KMS-11 (cell line): Measurements from ENCODE around the gene KRI1.

ENCODE experiments used
- H2AFZ ChIP-seq: fragments of 200-600 bp; sonication (generic); 2 replicates; pipeline ENCODE4 v1.6.1; 2016; ENCODE audit warnings: antibody characterized with exemption, mixed run types, low read depth
- H3K27ac ChIP-seq: fragments of 200-600 bp; sonication (generic); 2 replicates; pipeline ENCODE4 v1.6.1; 2016; ENCODE audit warnings: mild to moderate bottlenecking, mixed run types
- H3K27me3 ChIP-seq: fragments of 200-600 bp; sonication (generic); 2 replicates; pipeline ENCODE4 v1.6.1; 2017; ENCODE audit warnings: mild to moderate bottlenecking, low read depth, mixed run types, moderate library complexity; ENCODE audit not compliant: insufficient read depth
- H3K36me3 ChIP-seq: fragments of 200-600 bp; sonication (generic); 2 replicates; pipeline ENCODE4 v1.6.1; 2017; ENCODE audit warnings: mild to moderate bottlenecking, mixed run types; ENCODE audit not compliant: insufficient read depth
- H3K4me1 ChIP-seq: fragments of 200-600 bp; sonication (generic); 2 replicates; pipeline ENCODE4 v1.6.1; 2016; ENCODE audit warnings: mild to moderate bottlenecking, low read depth, mixed run types; ENCODE audit not compliant: poor library complexity, severe bottlenecking
- H3K4me2 ChIP-seq: fragments of 200-600 bp; sonication (generic); 2 replicates; pipeline ENCODE4 v1.7.0; 2016; ENCODE audit warnings: mild to moderate bottlenecking, mixed run types
- H3K4me3 ChIP-seq: fragments of 200-600 bp; sonication (generic); IDR thresholded peaks from 2 replicates; pipeline ENCODE4 v1.6.1; 2017; ENCODE audit warnings: low read depth, low read length, mixed read lengths; ENCODE audit not compliant: insufficient read depth
- H3K79me2 ChIP-seq: fragments of 200-600 bp; sonication (generic); 2 replicates; pipeline ENCODE4 v1.6.1; 2016; ENCODE audit warnings: low read depth, mixed run types; ENCODE audit not compliant: insufficient read depth
- H3K9ac ChIP-seq: fragments of 200-600 bp; sonication (generic); 2 replicates; pipeline ENCODE4 v1.6.1; 2016; ENCODE audit warnings: mild to moderate bottlenecking, mixed run types
- H4K20me1 ChIP-seq: fragments of 200-600 bp; sonication (generic); 2 replicates; pipeline ENCODE4 v1.6.1; 2016; ENCODE audit warnings: mild to moderate bottlenecking, mixed run types; ENCODE audit not compliant: insufficient read depth
- CTCF ChIP-seq: fragments of 200-600 bp; sonication (generic); conservative IDR thresholded peaks from 2 replicates; pipeline ENCODE4 v1.6.1; 2017; ENCODE audit warnings: low read depth, mild to moderate bottlenecking, antibody characterized with exemption, low read length, moderate library complexity, mixed read lengths

KRI1 gene

GRCh38 chr19:10517361-10517759 is 48.5 kb downstream of the KRI1 start, which contains the start of gene S1PR5:
Gene S1PR5 (minus strand): TSS chr19:10517447. CDS start chr19:10515011, 2,436 bp downstream.
- Histone ChIP-seq H2AFZ (no peak within 1 kb of the TSS), H3K4me1 (no peaks in the 10 kb centered on the region)

DNA sequence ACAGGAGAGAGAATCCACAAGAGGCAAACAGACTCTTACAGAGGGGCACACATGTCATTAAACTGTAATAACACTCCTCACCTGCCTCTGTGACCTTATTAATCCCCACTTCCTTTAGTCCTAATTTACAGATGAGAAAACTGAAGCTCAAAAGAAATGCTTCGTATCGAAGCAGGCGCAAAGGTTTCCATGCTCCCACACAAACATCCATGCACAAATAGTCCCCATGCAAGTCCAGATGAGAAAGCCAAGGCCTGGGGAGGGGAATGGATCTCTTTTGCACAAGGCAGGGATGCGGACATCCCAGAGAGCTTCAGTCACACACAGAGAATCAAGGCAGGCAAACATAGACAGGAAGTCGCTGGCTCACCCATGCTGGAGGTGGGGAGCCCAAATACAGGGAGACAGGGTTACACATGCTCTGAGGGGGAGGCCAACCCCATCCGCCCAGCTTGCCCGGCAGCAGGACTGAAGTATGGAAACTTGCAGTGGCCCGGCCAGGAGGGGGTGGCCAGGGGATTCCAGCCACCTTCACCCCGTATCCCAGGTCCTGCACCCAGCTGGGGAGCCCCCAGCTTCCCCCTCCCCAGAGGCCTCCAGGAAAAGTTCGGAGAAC is 49.0 kb downstream of the KRI1 start:
- H3K36me3 ChIP-seq: no peaks in the 10 kb centered on the region
- peaks cover 19% of the 10 kb centered on the region for H3K27me3 ChIP-seq
- H3K4me2 ChIP-seq: no peak overlapping the region
- no peak overlapping the region for H3K4me3 ChIP-seq
- no peaks in the 10 kb centered on the region for H3K4me1 ChIP-seq
- no peak for TF ChIP-seq CTCF
- H3K9ac ChIP-seq: no peak overlapping the region
- H2AFZ ChIP-seq: no peak overlapping the region
- H3K79me2 ChIP-seq: no peaks in the 10 kb centered on the region
- H3K27ac ChIP-seq: no peak overlapping the region
- no peaks in the 10 kb centered on the region for H4K20me1 ChIP-seq

More at GRCh38 chr19:10517361-10517759, 48.5 kb downstream of the KRI1 start, which contains the start of gene S1PR5:
- Histone ChIP-seq H3K9ac (no peak within 1 kb of the TSS), H3K27me3 (peaks cover 19% of the 10 kb centered on the region), H3K36me3 (no peaks in the 10 kb centered on the region), H3K4me2 (no peak within 1 kb of the TSS), H3K79me2 (no peaks in the 10 kb centered on the region), H3K27ac (no peak within 1 kb of the TSS), H4K20me1 (no peaks in the 10 kb centered on the region), H3K4me3 (no peak within 1 kb of the TSS)
- no peak for TF ChIP-seq CTCF

- Histone ChIP-seq H3K4me3 (no peak overlapping the region), H2AFZ (no peak overlapping the region), H3K36me3 (no peaks in the 10 kb centered on the region), H3K9ac (no peak overlapping the region), H3K27ac (no peak overlapping the region), H3K27me3 (peaks cover 19% of the 10 kb centered on the region), H4K20me1 (no peaks in the 10 kb centered on the region), H3K4me2 (no peak overlapping the region), H3K4me1 (no peaks in the 10 kb centered on the region), H3K79me2 (no peaks in the 10 kb centered on the region)
- TF ChIP-seq CTCF: no peak
These were observed 49.8 kb downstream of the KRI1 start for GRCh38 chr19:10516064-10516385.

DNA sequence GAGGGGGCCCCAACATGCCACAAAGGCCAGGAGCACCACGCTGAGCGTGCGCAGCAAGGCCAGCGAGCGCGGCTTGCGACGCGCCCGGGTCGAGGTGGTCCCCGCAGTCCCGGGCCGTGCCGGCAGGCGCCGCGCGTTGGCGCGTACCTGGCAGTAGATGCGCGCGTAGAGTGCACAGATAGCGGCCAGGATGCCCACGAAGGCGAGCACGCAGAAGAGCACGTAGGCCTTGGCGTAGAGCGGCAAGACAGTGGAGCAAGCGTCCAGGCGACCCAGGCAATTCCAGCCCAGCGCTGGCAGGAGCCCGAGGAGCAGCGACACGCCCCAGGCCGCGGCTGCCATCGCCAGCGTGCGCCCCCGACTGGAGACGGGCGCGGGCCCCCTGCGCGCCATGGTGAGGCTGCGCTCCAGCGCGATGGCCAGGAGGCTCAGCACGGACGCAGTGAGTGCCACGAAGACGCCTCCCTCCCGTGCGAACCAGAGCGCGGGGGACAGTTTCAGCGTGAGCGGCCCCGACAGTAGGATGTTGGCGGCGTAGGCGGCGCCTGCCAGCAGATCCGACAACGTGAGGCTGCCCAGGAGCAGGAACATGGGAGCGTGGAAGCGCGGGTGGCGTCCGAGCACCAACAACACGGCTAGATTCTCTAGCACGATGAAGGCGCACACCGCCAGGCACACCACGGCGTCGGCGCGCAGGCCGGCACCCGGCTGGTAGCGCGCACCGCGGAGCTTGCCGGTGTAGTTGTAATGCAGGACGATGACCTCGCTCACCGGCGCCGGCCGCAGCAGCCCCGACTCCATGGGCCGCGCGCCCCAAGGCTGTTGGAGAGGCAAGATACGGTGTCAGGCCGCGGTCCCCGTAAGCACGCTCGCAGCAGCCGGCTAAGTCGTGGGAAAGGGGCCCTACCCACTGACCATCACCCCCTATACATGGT is 51.3 kb downstream of the KRI1 start:
- Histone ChIP-seq H3K9ac (no peak overlapping the region), H2AFZ (no peak overlapping the region), H3K79me2 (no peaks in the 10 kb centered on the region), H3K27ac (no peak overlapping the region), H3K4me3 (no peak overlapping the region), H3K27me3 (peaks cover 19% of the 10 kb centered on the region), H3K4me2 (no peak overlapping the region), H3K4me1 (no peaks in the 10 kb centered on the region), H4K20me1 (no peaks in the 10 kb centered on the region), H3K36me3 (no peaks in the 10 kb centered on the region)
- TF ChIP-seq CTCF: no peak
